Measurements from ENCODE around the gene ZFP91. TPM values are rescaled to one million over a fixed set of nuclear protein-coding genes. Genes with fewer than 3 reads are reported as not detected.

ZFP91 gene
- total and polyA plus RNA-seq, 2 donors (not counting 3 experiments of a cell fraction or from before 2014, with no cell fraction given), result 20.2 to 52.0 TPM

GRCh38 chr11:58608331-58608730 lies 29.5 kb downstream of the ZFP91 start:
- H3K36me3 ChIP-seq (ENCODE audit: control insufficient read depth in 2 of 2, extremely low read depth in 1 of 2, insufficient read depth in 2 of 2, low read length in 2 of 2), result peaks cover 6 to 18% of the 10 kb centered on the region in 2 experiments
- no peak overlapping the region for H2AFZ ChIP-seq (ENCODE audit: low read depth, low read length)
- peaks cover 58% of the 10 kb centered on the region for H3K79me2 ChIP-seq (ENCODE audit: control insufficient read depth, insufficient read depth, low read length)
- no peak for FAIRE-seq
- H3K9me1 ChIP-seq (replicated peaks; ENCODE audit: control insufficient read depth, extremely low read depth, insufficient read depth, low read length), result no peaks in the 10 kb centered on the region
- dilution Hi-C loops (cut with MboI; ENCODE audit: extremely low pct_ligation_motif_present, low sequenced_read_pairs), result no loop called here
- TF ChIP-seq MAX (IDR thresholded peaks at IDR 0.05; ENCODE audit: insufficient read depth, insufficient read length) (no peak), GATA2 (IDR thresholded peaks at IDR 0.05; ENCODE audit: insufficient read depth, insufficient read length, low read depth, low read length) (no peak), JUN (IDR thresholded peaks at IDR 0.05; ENCODE audit: borderline replicate concordance, insufficient read depth, insufficient read length, low read depth) (no peak), MYC (IDR thresholded peaks at IDR 0.05; ENCODE audit: low read depth, low read length) (no peak), POLR2A (IDR thresholded peaks at IDR 0.05; ENCODE audit: low read depth, low read length) (no peak), EZH2 (IDR thresholded peaks at IDR 0.05; ENCODE audit: borderline replicate concordance, low read depth, low read length, severe bottlenecking) (no peak), CTCF (IDR thresholded peaks at IDR 0.05; ENCODE audit: extremely low read depth in 1 of 2, insufficient read depth in 1 of 2, low read depth in 1 of 2, low read length in 2 of 2) (no peak), FOS (IDR thresholded peaks at IDR 0.05; ENCODE audit: borderline replicate concordance, insufficient read depth, low read length) (no peak), POLR2AphosphoS5 (IDR thresholded peaks at IDR 0.05; ENCODE audit: insufficient read depth, low read depth, low read length) (no peak)
- POLR2A ChIA-PET, result no interaction called here
- H3K4me1 ChIP-seq (ENCODE audit: control insufficient read depth, extremely low read depth, insufficient read depth, low read length), result peaks cover 4% of the 10 kb centered on the region
- no peaks in the 10 kb centered on the region for H3K27me3 ChIP-seq (ENCODE audit: control insufficient read depth in 2 of 2, insufficient read depth in 2 of 2, low read length in 2 of 2)
- no peaks in the 10 kb centered on the region for H4K20me1 ChIP-seq (replicated peaks; ENCODE audit: control insufficient read depth, extremely low read depth, insufficient read depth, low read length)
- no peak overlapping the region for H3K9ac ChIP-seq (replicated peaks; ENCODE audit: extremely low read depth, insufficient read depth, low read length)
- no TSS peak for BruUV-seq (replicated peaks)
- no peak overlapping the region for H3K4me2 ChIP-seq (ENCODE audit: insufficient read depth, low read length)
- intact Hi-C loops (cut with micrococcal nuclease), result no loop called here
- CTCF ChIA-PET, result interaction anchor here (1.5 to 1.6 kb wide), 2 partner anchors 11 to 21 kb away, joined by 3 to 4 read pairs; no protein-coding TSS in a partner anchor
- DNase-seq (ENCODE audit: low read depth, low spot score), result no peak
- H3K9me3 ChIP-seq (replicated peaks; ENCODE audit: control insufficient read depth, insufficient read depth, low read length), result no peaks in the 10 kb centered on the region
- no peak overlapping the region for H3K4me3 ChIP-seq (replicated peaks in 1 of 3; ENCODE audit: insufficient read depth in 1 of 3, low read depth in 1 of 3, low read length in 3 of 3)
- no peak overlapping the region for H3K27ac ChIP-seq (ENCODE audit: insufficient read depth, low read depth, low read length)

Data from endothelial cell of umbilical vein (primary cell).